Bladder microvascular endothelial cell (primary cell): ENCODE results near the gene FLYWCH2. TPM values are rescaled to one million over a fixed set of nuclear protein-coding genes. Genes with fewer than 3 reads are reported as not detected.

ENCODE experiments used
- total RNA-seq: library from RNA; depleted of rRNA; stranded (reverse); fragments of >200 nt; gene quantifications from 2 replicates; pipeline ENCODE4 v1.2.3, GENCODE V29; 2014

The FLYWCH2 gene, protein sequence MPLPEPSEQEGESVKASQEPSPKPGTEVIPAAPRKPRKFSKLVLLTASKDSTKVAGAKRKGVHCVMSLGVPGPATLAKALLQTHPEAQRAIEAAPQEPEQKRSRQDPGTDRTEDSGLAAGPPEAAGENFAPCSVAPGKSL
- 32.2 and 59.3 TPM in 2 replicates for total RNA-seq

DNA sequence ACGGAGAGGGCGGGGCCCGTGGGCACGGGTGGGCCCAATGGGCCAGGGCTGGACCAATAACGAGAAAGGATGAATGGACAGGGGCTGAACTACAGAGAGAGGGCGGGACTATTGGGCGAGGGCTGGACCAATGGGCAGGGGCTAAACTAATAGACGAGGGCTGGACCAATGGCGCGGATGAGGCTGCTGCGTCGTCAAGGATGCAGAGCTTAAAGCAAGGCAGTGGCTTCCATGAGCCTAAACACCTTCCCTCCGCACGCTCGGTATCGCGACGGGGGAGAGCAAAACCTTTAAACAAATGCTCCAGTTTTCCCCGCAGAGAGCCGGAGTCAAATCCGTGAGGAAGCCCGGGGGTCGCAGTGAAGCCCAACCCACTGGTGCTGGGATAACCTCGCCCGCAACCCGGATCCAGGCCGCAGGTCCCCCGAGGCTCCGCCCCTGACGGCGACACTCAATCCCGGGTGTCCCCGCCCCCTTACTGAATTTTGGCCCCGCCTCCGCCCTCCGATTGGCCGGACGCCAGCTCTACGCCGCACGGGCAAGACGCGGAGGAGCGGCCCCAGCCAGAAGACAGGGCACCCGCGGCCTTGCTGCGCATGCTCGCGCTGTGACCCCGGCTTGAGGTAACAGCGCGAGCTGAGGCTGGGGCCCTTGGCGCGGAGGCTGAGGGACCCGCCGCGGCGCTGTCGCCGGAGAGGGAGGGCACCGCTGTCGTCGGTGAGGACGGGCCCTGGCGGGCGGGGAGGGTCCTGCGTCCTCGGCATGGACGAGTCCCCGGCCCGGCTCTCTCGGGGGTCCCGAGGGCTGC is at the start of gene FLYWCH2:
FLYWCH2 (plus strand) TSS at position 566 of the 808 bp plus-strand sequence. CDS start 13,235 bp downstream, outside the sequence.

DNA sequence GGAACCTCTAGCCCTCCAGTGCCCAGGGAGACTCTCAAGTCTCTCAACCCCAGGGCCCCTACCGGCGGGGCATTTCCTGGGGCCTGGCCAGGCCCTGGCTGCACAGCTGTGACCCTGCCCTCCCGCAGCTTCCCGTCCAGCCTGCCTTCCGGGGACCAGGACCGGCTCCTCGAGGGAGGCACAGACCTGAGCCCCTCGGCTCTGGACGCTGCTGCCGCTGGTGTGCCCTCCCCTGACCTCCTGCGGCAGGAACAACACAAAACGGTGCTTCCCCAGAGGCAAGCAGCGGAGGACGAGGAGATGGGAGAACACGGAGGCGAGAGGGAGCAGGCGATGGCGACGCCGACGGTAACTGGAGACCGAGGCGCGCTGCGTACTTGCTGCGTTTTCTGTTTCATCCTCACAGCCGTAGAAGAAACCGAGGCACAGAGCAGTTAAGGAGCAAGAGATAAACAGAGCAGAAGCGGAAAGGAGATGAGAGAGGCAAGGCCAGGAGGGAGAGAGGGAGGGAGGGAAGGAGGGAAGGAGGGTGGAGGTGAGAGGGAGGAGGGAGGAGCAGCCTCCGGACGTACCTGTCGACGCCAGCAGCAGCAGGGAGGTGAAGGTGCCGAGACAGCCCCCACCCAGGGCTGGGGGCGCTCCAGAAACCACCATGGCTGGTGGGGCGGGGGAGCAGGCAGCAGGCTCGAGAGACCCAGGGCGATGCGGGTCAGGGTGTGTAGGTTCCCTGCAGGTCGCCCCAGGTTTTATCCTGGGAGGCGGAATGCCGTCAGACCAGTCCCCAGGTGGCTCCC is 25.4 kb upstream of the FLYWCH2 start, which contains the start of gene PRSS22:
PRSS22 (minus strand) TSS at position 720 of the 794 bp plus-strand sequence; CDS start at position 654, 66 bp downstream.

DNA sequence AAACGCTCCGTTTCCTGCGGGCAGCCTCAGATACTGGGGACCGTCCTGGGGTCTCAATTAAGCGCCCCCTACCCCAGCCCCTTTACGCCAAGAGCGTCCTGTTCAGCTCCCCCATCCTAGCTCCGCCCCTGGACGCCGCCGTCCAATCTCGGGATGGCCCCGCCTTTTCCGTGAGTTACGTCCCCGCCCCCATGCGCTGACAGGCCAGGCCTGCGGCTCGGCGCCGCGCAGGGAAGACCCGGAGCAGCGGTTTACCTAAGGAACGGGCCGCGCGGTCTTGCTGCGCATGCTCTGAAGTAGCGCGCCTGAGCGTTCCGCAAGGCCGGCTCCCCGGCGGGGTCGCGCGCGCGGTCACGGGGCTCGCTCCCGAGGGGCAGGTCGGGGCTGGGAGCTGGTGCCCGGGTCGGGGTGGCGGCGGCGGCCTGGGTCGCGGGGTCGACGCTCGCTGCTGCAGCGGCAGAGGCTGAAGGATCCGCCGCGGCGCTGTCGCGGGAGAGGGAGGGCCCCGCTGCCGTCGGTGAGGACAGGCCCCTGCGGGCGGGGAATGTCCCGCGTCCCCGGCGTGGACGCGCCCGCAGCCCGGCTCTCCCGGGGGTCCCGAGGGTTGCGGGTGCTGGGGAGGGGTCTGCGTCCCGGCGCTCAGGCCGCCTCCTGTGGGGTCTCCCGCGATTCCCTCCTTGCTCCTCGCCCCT is 28.8 kb downstream of the FLYWCH2 start, which contains the start of gene FLYWCH1:
FLYWCH1 (plus strand) TSS at position 294 of the 692 bp plus-strand sequence. CDS start 17,755 bp downstream, outside the sequence.

Other genes starting within 250 kb of the FLYWCH2 start
- 21.2 and 24.5 TPM in 2 replicates for gene KCTD5, start 200.7 kb upstream of the FLYWCH2 start, total RNA-seq
- 0.16 and 0.19 TPM in 2 replicates for gene PRSS27, start 163.0 kb upstream of the FLYWCH2 start, total RNA-seq
- 25.3 and 76.9 TPM in 2 replicates for gene SRRM2, start 130.6 kb upstream of the FLYWCH2 start, total RNA-seq
- gene ELOB, start 105.9 kb upstream of the FLYWCH2 start, total RNA-seq, result 227 and 361 TPM in 2 replicates
- not detected in 2 replicates for gene PRSS33, start 95.7 kb upstream of the FLYWCH2 start, total RNA-seq
- not detected in 2 replicates for gene PRSS41, start 84.7 kb upstream of the FLYWCH2 start, total RNA-seq
- gene PRSS21, start 66.0 kb upstream of the FLYWCH2 start, total RNA-seq, result 0.32 and 1.7 TPM in 2 replicates
- gene ZG16B, start 52.9 kb upstream of the FLYWCH2 start, total RNA-seq, result 0.44 and 0.65 TPM in 2 replicates
- gene PRSS22, start 25.0 kb upstream of the FLYWCH2 start, total RNA-seq, result not detected in 2 replicates
- gene FLYWCH1, start 28.7 kb downstream of the FLYWCH2 start, total RNA-seq, result 31.2 and 36.3 TPM in 2 replicates
- gene KREMEN2, start 81.1 kb downstream of the FLYWCH2 start, total RNA-seq, result not detected in 2 replicates
- 11.3 and 13.3 TPM in 2 replicates for gene PAQR4, start 86.1 kb downstream of the FLYWCH2 start, total RNA-seq
- 5.0 and 6.6 TPM in 2 replicates for gene PKMYT1, start 97.2 kb downstream of the FLYWCH2 start, total RNA-seq
- gene CLDN9, start 129.7 kb downstream of the FLYWCH2 start, total RNA-seq, result not detected in 2 replicates
- gene CLDN6, start 135.0 kb downstream of the FLYWCH2 start, total RNA-seq, result 0.25 TPM in 1 of 2 replicates, not detected in the other
- 61.0 and 186 TPM in 2 replicates for gene TNFRSF12A, start 137.2 kb downstream of the FLYWCH2 start, total RNA-seq
- 3.8 and 6.0 TPM in 2 replicates for gene HCFC1R1, start 140.7 kb downstream of the FLYWCH2 start, total RNA-seq
- gene THOC6, start 140.8 kb downstream of the FLYWCH2 start, total RNA-seq, result 18.6 and 24.1 TPM in 2 replicates
- gene BICDL2, start 153.7 kb downstream of the FLYWCH2 start, total RNA-seq, result not detected in 2 replicates
- gene MMP25, start 163.3 kb downstream of the FLYWCH2 start, total RNA-seq, result under 0.01 and 0.06 TPM in 2 replicates
- 105 and 319 TPM in 2 replicates for gene IL32, start 182.4 kb downstream of the FLYWCH2 start, total RNA-seq
- not detected in 2 replicates for gene ZSCAN10, start 216.1 kb downstream of the FLYWCH2 start, total RNA-seq
- 15.6 and 27.2 TPM in 2 replicates for gene ZNF205, start 229.4 kb downstream of the FLYWCH2 start, total RNA-seq